Measurements from ENCODE around the gene PTPRG. TPM values are rescaled to one million over a fixed set of nuclear protein-coding genes. Genes with fewer than 3 reads are reported as not detected.

The PTPRG gene
- total and polyA plus RNA-seq, 2 experiments from 2014 or later, result 15.2 to 45.7 TPM

GRCh38 chr3:62199126-62199525 lies 637.8 kb downstream of the PTPRG start:
- Histone ChIP-seq H3K27ac (no peak overlapping the region), H3K36me3 (peaks cover 2% of the 10 kb centered on the region)

GRCh38 chr3:62201438-62202035 lies 640.2 kb downstream of the PTPRG start:
- no peaks in the 10 kb centered on the region for H3K27me3 ChIP-seq
- DNase-seq (ENCODE audit: low read depth in 1 of 2, low spot score in 1 of 2), result peak; percentile 46 to 54
- no peak overlapping the region for H3K27ac ChIP-seq
- no peaks in the 10 kb centered on the region for H3K4me1 ChIP-seq (ENCODE audit: low read depth)
- H3K36me3 ChIP-seq, result no peaks in the 10 kb centered on the region
- H3K4me3 ChIP-seq, result no peak overlapping the region
- no peaks in the 10 kb centered on the region for H3K9me3 ChIP-seq (ENCODE audit: low read depth)
- peak; percentile 60 for TF ChIP-seq CTCF (IDR thresholded peaks at IDR 0.05; ENCODE audit: low read depth, low read length)

More at GRCh38 chr3:62199126-62199525, 637.8 kb downstream of the PTPRG start:
- Histone ChIP-seq H3K27me3 (no peaks in the 10 kb centered on the region), H3K4me3 (no peak overlapping the region), H3K9me3 (ENCODE audit: low read depth) (no peaks in the 10 kb centered on the region), H3K4me1 (ENCODE audit: low read depth) (no peaks in the 10 kb centered on the region)
- TF ChIP-seq CTCF (IDR thresholded peaks at IDR 0.05; ENCODE audit: low read depth, low read length), result no peak
- no peak for DNase-seq (ENCODE audit: low read depth in 1 of 2, low spot score in 1 of 2)

- TF ChIP-seq CTCF (IDR thresholded peaks at IDR 0.05; ENCODE audit: low read depth, low read length), result no peak
- no peaks in the 10 kb centered on the region for H3K27me3 ChIP-seq
- DNase-seq (ENCODE audit: low read depth in 1 of 2, low spot score in 1 of 2), result no peak
- peaks cover 8% of the 10 kb centered on the region for H3K4me1 ChIP-seq (ENCODE audit: low read depth)
- no peak overlapping the region for H3K4me3 ChIP-seq
- H3K27ac ChIP-seq, result no peak overlapping the region
- H3K36me3 ChIP-seq, result no peaks in the 10 kb centered on the region
- no peaks in the 10 kb centered on the region for H3K9me3 ChIP-seq (ENCODE audit: low read depth)
Observed at GRCh38 chr3:62203152-62203551, 641.8 kb downstream of the PTPRG start.

GRCh38 chr3:62203561-62203960 lies 642.2 kb downstream of the PTPRG start:
- H3K9me3 ChIP-seq (ENCODE audit: low read depth), result no peaks in the 10 kb centered on the region
- no peak for DNase-seq (ENCODE audit: low read depth in 1 of 2, low spot score in 1 of 2)
- peaks cover 8% of the 10 kb centered on the region for H3K4me1 ChIP-seq (ENCODE audit: low read depth)
- no peak for TF ChIP-seq CTCF (IDR thresholded peaks at IDR 0.05; ENCODE audit: low read depth, low read length)
- no peak overlapping the region for H3K4me3 ChIP-seq
- no peaks in the 10 kb centered on the region for H3K36me3 ChIP-seq
- no peak overlapping the region for H3K27ac ChIP-seq
- H3K27me3 ChIP-seq, result no peaks in the 10 kb centered on the region

GRCh38 chr3:62207197-62207596 lies 645.8 kb downstream of the PTPRG start:
- Histone ChIP-seq H3K9me3 (ENCODE audit: low read depth) (no peaks in the 10 kb centered on the region), H3K27ac (peak overlapping the region; percentile 65), H3K27me3 (no peaks in the 10 kb centered on the region), H3K4me1 (ENCODE audit: low read depth) (peaks cover 19% of the 10 kb centered on the region), H3K4me3 (no peak overlapping the region), H3K36me3 (no peaks in the 10 kb centered on the region)
- TF ChIP-seq CTCF (IDR thresholded peaks at IDR 0.05; ENCODE audit: low read depth, low read length), result no peak
- DNase-seq (ENCODE audit: low read depth in 1 of 2, low spot score in 1 of 2), result no peak
